GM15510 (cell line): ENCODE data around the gene C2orf76.

Source experiments
- POLR2A ChIP-seq: IDR thresholded peaks from 3 replicates; pipeline ENCODE4 v1.6.1; 2011; ENCODE audit warnings: borderline replicate concordance; ENCODE audit not compliant: insufficient read length; ENCODE audit errors: extremely low read depth

Gene C2orf76

DNA sequence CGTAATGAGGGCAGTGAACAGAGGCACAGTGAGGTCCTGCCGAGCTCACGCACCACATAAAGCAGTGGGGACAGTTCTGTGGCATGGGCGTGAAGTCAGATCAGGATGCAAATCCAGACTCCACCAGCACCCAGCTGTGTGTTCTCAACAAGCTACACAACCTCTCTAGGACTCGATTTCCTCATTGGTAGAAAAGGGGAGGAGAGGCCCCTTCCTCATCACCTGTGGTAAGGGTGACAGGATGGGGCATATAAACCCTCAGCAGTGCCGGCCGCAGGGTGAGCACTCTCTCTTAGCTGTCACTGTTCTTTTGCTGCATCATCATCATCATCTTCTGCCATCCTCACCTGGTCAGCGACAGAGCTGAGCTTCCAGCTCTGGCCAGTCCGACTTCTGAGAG, 54.8 kb downstream of the C2orf76 start:
- TF ChIP-seq POLR2A: no peak

- TF ChIP-seq POLR2A: no peak
These were observed 55.3 kb downstream of the C2orf76 start for GRCh38 chr2:119311371-119311770.

DNA sequence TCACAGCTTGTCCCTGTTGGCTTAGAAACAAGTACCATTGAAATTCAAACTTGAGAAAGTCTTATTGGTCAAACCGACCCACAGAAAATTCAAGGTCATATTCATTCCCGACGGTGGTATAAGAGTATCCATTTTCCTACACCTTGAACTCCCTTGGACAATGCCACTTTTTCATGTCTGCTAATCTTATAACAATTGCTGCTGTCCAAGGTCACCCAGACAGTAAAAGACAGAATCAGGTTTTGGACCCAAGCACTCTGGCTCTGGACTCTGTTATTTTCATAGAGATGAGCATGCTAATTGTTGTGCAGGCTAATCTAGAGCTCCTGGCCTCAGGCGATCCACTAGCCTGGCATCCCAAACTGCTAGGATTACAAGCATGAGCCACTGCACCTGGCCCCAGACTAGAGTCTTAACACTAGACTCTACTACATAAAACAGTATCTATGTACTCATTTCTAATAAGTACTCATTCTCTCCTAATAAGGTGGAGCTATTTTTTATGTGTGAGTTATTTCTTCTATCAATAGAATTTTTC, 57.8 kb downstream of the C2orf76 start:
- TF ChIP-seq POLR2A: no peak

DNA sequence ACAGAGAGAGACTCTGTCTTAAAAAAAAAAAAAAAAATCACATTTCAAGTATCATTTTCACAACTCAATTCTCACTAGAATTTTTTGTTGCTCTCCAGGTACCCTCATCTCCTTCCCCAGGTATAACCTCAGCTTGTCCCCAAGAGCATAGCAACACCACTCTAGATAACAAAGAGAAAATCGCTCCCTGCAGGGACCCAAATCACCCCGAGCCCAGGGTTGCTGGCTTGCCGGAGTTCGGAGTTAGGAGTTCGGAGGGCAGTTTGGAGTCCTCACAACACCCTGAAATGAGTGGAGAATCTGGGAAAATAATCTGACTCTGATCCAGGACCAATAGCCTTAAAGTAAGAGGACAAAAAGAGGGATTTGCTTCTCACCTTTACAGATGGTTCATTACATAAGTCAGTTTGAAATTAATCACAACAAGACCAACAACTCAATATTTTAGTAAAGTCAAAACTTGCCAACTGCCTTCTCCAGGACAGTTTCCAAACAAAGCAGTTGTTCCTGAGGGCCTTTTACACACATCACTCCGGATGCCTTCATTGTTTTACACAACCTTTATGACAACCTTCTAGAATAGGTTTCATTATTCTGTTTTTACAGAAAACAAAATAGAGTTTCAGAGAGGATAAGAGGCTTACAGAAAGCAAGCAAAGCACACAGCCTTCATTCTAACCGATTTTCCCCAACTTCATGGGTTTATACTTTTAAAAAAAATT, 59.1 kb downstream of the C2orf76 start:
- TF ChIP-seq POLR2A: no peak

DNA sequence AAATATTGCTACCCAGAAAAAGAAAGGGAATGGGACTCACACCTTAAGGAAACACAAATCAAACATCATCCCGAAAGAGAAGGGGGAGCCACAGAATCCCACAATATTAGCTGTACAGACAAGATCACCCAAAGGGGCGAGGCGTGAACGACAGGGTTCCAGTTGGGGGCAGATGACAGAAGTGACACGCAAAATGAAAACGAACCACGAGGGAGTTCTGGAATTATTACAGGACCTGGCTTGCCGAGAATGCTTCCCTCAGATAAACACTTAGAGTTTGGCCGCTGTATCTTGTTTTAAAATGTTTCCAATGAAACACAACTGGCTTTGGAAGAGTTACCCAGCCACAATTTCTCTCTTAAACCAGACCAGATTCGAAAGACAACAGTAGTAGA, 60.4 kb downstream of the C2orf76 start:
- TF ChIP-seq POLR2A: no peak

GRCh38 chr2:119305497-119306195, 61.0 kb downstream of the C2orf76 start:
- no peak for TF ChIP-seq POLR2A

DNA sequence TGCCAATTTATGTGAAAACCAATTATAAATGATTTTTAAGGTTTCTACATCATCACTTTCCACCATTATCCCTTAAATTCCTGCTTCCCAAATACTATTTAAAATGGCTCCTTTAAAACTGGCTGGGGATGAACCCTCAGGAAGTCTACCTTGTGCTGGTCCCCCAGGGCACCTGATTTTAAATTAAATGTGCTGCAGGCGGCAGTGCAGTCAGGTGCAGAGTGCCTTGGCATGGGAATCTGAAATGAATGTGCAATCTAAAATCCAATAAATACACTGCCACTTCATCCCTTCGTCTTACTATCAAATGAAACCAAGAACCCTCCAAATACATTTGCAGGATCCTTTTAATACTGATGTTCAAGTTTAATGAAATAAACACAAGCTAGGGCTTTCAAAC, 61.8 kb downstream of the C2orf76 start:
- TF ChIP-seq POLR2A: no peak

DNA sequence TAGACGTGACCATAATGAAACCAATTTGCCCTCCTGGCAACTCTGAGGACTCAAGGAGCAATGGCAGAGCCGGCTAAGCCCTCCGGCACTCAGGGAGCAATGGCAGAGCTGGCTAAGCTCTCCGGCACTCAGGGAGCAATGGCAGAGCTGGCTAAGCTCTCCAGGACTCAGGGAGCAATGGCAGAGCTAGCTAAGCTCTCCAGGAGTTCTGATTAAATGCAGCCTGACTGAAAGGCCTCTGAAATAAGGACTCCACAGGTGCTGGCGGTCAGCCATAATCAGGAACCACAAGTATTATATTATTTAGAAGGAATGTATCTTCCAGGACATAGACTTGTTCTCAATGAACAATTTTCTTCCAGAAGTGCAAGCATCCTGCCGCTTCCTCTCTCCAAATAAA, 65.2 kb downstream of the C2orf76 start:
- TF ChIP-seq POLR2A: no peak

GRCh38 chr2:119295688-119296375, 70.8 kb downstream of the C2orf76 start:
- no peak for TF ChIP-seq POLR2A

- TF ChIP-seq POLR2A: no peak
These were observed 72.0 kb downstream of the C2orf76 start for GRCh38 chr2:119294671-119295070.

DNA sequence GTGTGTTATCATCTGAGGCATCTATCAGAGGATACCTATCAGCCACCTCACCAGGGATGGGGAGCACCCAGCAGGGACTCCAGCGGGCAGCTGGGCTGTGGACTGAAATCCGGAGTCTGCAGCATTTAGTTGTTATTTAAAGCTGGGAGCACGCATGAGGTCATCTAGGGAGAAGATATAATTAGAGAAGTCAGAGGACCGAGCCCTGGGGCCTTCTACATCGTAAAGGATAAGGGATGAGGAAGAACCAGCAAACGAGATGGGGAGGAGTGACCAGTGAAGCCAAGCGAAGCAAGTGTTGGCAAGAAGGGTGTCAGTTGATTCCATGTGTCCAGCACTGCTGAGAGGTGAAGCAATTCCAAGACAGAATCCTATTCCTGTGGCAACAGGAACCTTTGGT, 72.7 kb downstream of the C2orf76 start:
- TF ChIP-seq POLR2A: no peak

- TF ChIP-seq POLR2A: no peak
These were observed 73.4 kb downstream of the C2orf76 start for GRCh38 chr2:119293254-119293653.

DNA sequence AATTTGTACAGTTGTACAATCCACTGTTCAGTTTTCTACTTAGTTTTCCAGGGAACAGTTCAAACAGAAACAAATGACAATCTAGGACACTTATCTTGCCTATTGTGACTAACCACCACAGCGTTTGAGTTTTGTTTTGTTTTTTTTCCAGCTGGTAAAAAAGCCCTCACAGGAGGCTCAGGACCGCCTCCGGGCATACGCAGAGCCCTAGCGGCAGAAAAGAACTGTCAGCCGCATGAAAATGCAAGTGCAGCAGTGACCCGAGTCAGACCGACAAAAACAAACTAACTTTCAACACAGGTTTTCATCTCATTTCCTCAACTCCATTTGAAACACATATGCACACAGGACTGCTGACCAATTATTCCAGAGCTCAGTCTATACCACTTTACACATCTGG, 74.4 kb downstream of the C2orf76 start:
- TF ChIP-seq POLR2A: no peak

DNA sequence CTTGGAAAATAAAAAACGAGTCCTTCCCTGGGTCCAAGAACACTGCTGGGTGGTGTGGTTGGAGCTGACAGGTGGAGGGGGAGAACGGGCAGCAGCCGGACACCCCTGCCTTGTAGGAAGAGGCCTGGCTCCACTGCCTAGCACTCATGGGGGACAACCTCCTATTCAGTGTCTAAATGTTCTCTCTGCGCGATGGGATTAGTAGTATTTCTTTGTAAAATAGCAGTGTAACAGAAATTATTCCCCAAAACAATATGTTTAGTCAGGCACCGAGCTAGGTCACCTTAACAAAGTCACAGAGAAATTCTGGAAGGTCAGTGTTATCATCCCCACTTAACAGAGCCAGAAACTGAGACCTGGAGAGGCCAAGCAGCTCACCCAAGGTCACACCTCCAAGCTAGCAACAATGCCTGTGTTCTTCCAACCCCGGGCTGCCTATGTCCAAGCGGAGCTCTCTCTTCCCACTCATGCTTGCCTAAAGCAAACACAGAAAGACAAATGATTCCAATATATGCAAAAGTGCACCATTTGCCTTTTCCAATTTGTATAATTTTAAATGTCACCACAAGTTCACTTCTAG, 75.0 kb downstream of the C2orf76 start:
- TF ChIP-seq POLR2A: no peak
